ENCODE data around the gene CD55.

Gene CD55

DNA sequence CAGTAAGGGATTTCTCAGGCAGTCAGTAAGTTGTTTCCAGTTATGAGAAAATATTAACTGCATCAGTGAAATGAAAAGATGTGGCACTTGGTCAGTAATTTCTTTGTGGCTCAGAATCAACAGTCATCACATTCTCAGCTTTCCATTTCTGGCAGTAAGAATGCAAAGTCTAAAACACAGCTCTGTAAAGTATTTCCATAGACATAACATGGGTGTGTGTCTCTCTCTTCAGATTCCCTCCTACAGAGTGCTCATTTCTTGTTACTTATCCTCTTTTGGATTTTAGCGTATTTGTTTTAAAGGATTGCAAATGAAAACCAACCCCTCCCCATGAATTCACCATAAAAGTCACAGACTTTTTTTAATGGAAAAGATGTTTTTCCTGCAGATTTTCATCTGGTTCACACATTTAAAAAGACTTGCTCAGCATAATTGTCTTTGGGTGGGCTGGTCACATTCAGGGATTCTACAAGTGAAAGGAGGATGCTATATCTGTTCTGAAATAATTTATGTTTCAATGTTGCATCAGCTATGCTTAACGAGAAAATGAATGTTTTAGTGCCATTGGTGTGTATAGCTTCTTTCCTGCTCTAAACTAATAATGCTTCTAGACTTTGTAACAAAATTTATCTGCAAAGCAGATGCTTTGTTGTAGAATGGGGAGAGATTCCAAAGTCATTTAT lies 34.6 kb upstream of the CD55 start:
- Histone ChIP-seq H3K36me3 (ENCODE audit: control insufficient read depth in 2 of 2, insufficient read depth in 2 of 2, low read length in 2 of 2) (no peaks in the 10 kb centered on the region), H3K4me1 (ENCODE audit: control insufficient read depth, insufficient read depth, low read length) (peaks cover 4% of the 10 kb centered on the region), H3K9me3 (ENCODE audit: control insufficient read depth in 2 of 2, low read length in 2 of 2) (no peaks in the 10 kb centered on the region), H3K27me3 (ENCODE audit: control insufficient read depth in 1 of 2, insufficient read depth in 2 of 2, low read length in 2 of 2) (no peaks in the 10 kb centered on the region), H3K4me3 (ENCODE audit: low read length in 2 of 2) (no peak overlapping the region), H3K27ac (ENCODE audit: low read length) (no peak overlapping the region), H3K9ac (ENCODE audit: low read length in 2 of 2) (no peak overlapping the region)

DNA sequence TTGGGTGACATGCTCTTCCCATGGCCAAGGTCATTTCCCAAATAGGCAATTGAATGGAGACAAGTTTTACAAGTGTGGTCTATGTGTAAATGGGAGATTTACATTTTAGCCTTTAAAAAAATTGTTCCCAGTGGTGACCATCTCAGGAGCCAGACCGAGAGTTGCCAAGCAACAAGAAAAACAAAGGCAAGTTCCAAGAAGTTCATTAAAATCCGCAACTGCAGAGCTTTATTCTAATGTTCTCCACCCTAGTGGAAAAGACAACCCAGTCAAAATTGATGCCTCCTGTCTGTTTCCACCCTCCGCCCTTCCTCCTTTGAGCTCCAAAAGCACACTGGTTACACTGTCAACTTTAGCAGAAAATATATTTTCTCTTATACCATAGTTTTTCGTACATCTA lies 33.2 kb upstream of the CD55 start:
- H3K4me3 ChIP-seq (ENCODE audit: low read length in 2 of 2), result no peak overlapping the region
- H3K9ac ChIP-seq (ENCODE audit: low read length in 2 of 2), result no peak overlapping the region
- H3K27me3 ChIP-seq (ENCODE audit: control insufficient read depth in 1 of 2, insufficient read depth in 2 of 2, low read length in 2 of 2), result no peaks in the 10 kb centered on the region
- H3K27ac ChIP-seq (ENCODE audit: low read length), result no peak overlapping the region
- no peaks in the 10 kb centered on the region for H3K9me3 ChIP-seq (ENCODE audit: control insufficient read depth in 2 of 2, low read length in 2 of 2)
- H3K36me3 ChIP-seq (ENCODE audit: control insufficient read depth in 2 of 2, insufficient read depth in 2 of 2, low read length in 2 of 2), result no peaks in the 10 kb centered on the region
- H3K4me1 ChIP-seq (ENCODE audit: control insufficient read depth, insufficient read depth, low read length), result peaks cover 4% of the 10 kb centered on the region

DNA sequence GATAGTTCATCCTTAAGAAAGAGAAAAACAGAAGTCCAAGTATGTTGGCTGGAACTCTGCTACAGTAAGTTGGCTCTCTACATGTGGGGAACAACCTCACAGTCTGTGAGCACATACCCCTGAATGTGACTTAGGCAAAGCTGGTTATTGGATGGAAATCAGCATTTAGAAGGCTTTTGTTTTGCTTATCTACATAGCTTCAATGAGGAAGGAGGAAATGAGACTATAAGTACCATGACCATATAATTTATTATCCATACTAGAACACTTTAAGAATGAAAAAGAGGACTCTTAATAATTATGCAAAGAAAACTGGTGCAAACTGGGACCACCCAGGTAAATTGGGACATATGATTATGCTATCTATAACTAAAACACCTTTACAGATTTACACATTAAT lies 31.7 kb upstream of the CD55 start:
- Histone ChIP-seq H3K27me3 (ENCODE audit: control insufficient read depth in 1 of 2, insufficient read depth in 2 of 2, low read length in 2 of 2) (no peaks in the 10 kb centered on the region), H3K4me1 (ENCODE audit: control insufficient read depth, insufficient read depth, low read length) (peaks cover 4% of the 10 kb centered on the region), H3K36me3 (ENCODE audit: control insufficient read depth in 2 of 2, insufficient read depth in 2 of 2, low read length in 2 of 2) (no peaks in the 10 kb centered on the region), H3K9ac (ENCODE audit: low read length in 2 of 2) (no peak overlapping the region), H3K27ac (ENCODE audit: low read length) (no peak overlapping the region), H3K9me3 (ENCODE audit: control insufficient read depth in 2 of 2, low read length in 2 of 2) (no peaks in the 10 kb centered on the region), H3K4me3 (ENCODE audit: low read length in 2 of 2) (no peak overlapping the region)

DNA sequence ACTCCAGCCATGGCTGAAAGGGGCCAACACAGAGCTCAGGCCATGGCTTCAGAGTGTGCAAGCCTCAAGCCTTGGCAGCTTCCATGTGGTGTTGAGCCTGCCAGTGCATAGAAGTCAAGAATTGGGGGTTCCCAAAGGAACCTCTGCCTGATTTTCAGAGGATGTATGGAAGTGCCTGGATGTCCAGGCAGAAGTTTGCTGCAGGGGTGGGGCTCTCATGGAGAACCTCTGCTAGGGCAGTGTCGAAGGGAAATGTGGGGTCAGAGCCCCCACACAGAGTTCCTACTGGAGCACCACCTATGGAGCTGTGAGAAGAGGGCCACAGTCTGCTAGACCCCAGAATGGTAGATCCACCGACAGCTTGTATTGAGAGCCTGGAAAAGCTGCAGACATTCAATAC lies 29.8 kb upstream of the CD55 start:
- no peaks in the 10 kb centered on the region for H3K9me3 ChIP-seq (ENCODE audit: control insufficient read depth in 2 of 2, low read length in 2 of 2)
- no peaks in the 10 kb centered on the region for H3K4me1 ChIP-seq (ENCODE audit: control insufficient read depth, insufficient read depth, low read length)
- no peak overlapping the region for H3K27ac ChIP-seq (ENCODE audit: low read length)
- H3K4me3 ChIP-seq (ENCODE audit: low read length in 2 of 2), result no peak overlapping the region
- H3K36me3 ChIP-seq (ENCODE audit: control insufficient read depth in 2 of 2, insufficient read depth in 2 of 2, low read length in 2 of 2), result no peaks in the 10 kb centered on the region
- H3K27me3 ChIP-seq (ENCODE audit: control insufficient read depth in 1 of 2, insufficient read depth in 2 of 2, low read length in 2 of 2), result no peaks in the 10 kb centered on the region
- no peak overlapping the region for H3K9ac ChIP-seq (ENCODE audit: low read length in 2 of 2)

DNA sequence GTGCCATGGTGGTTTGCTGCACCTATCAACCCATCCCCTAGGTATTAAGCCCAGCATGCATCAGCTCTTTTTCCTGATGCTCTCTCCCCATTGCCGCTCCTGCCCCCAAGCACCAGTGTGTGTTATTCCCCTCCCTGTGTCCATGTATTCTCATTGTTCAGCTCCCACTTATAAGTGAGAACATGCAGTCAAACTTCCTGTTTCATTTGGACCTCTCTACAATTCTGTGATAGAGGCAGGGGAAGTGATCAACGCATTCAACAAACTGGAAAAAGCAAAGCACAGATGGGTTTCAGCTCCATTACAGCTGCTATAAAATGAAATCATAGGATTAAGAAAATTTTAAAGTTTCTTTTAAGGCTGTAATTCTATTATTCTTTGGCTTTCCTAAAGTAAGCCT lies 23.3 kb upstream of the CD55 start:
- H3K4me3 ChIP-seq (ENCODE audit: low read length in 2 of 2), result no peak overlapping the region
- H3K4me1 ChIP-seq (ENCODE audit: control insufficient read depth, insufficient read depth, low read length), result no peaks in the 10 kb centered on the region
- H3K27me3 ChIP-seq (ENCODE audit: control insufficient read depth in 1 of 2, insufficient read depth in 2 of 2, low read length in 2 of 2), result no peaks in the 10 kb centered on the region
- H3K9ac ChIP-seq (ENCODE audit: low read length in 2 of 2), result no peak overlapping the region
- no peaks in the 10 kb centered on the region for H3K36me3 ChIP-seq (ENCODE audit: control insufficient read depth in 2 of 2, insufficient read depth in 2 of 2, low read length in 2 of 2)
- no peak overlapping the region for H3K27ac ChIP-seq (ENCODE audit: low read length)
- no peaks in the 10 kb centered on the region for H3K9me3 ChIP-seq (ENCODE audit: control insufficient read depth in 2 of 2, low read length in 2 of 2)

DNA sequence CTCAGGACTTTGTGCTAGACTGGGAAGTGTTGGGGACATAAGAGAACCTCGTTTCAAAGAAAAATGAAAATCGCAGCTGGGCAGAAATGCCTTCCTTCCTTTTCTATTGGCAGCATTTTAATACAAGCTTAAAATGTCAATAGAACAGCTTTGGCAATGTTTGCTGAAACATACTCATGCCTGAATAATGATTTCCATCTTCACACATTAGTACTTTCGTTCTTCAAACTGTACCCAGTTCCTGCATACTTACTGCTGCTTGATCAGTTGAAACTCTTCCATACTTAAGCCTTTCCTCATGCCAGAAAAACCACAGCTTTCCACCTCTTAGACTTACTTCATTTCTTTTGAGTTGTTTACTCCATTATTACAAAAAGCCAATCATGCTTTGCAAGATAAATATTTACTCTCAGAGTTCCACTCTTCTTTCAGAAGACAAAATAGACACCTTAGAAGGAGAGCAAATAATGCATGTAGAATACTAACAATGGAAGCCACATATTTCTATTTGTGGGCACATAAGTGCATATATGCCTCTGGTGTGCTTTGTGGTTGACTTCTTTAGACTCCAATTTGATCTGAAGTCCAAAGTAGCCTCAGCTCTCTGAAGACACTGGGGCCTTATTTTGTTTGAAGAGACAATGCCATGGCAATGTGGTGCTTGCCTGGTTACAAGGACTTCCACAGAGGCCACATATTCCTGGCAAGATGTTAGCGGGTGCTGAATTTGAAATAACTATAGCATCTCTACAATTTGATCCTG lies 22.7 kb upstream of the CD55 start:
- no peak overlapping the region for H3K27ac ChIP-seq (ENCODE audit: low read length)
- no peak overlapping the region for H3K9ac ChIP-seq (ENCODE audit: low read length in 2 of 2)
- no peak overlapping the region for H3K4me3 ChIP-seq (ENCODE audit: low read length in 2 of 2)

DNA sequence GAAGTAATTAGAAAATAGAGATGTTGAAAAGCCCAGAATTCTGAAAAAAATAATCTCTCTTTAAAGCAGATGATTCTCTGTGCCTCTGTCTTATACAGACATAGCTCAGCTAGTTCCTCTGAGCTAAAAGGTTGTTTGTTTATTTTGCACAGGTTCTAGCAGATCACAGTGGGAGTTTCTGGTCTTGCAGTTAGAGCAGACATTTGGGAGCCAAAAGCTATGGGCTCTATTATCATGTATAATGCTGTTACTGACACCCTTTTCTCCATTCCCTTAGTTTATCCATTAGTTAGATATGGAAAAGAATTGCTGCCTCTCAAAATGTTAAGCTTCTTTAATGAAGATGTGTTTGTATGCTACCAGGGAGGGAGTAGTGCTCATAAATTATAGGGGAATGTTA lies 20.5 kb upstream of the CD55 start:
- Histone ChIP-seq H3K4me1 (ENCODE audit: control insufficient read depth, insufficient read depth, low read length) (no peaks in the 10 kb centered on the region), H3K36me3 (ENCODE audit: control insufficient read depth in 2 of 2, insufficient read depth in 2 of 2, low read length in 2 of 2) (no peaks in the 10 kb centered on the region), H3K4me3 (ENCODE audit: low read length in 2 of 2) (no peak overlapping the region), H3K27ac (ENCODE audit: low read length) (no peak overlapping the region), H3K9ac (ENCODE audit: low read length in 2 of 2) (no peak overlapping the region), H3K9me3 (ENCODE audit: control insufficient read depth in 2 of 2, low read length in 2 of 2) (no peaks in the 10 kb centered on the region), H3K27me3 (ENCODE audit: control insufficient read depth in 1 of 2, insufficient read depth in 2 of 2, low read length in 2 of 2) (no peaks in the 10 kb centered on the region)

More for the DNA sequence above, 22.7 kb upstream of the CD55 start:
- H3K36me3 ChIP-seq (ENCODE audit: control insufficient read depth in 2 of 2, insufficient read depth in 2 of 2, low read length in 2 of 2), result no peaks in the 10 kb centered on the region
- H3K9me3 ChIP-seq (ENCODE audit: control insufficient read depth in 2 of 2, low read length in 2 of 2), result no peaks in the 10 kb centered on the region
- no peaks in the 10 kb centered on the region for H3K4me1 ChIP-seq (ENCODE audit: control insufficient read depth, insufficient read depth, low read length)
- no peaks in the 10 kb centered on the region for H3K27me3 ChIP-seq (ENCODE audit: control insufficient read depth in 1 of 2, insufficient read depth in 2 of 2, low read length in 2 of 2)

DNA sequence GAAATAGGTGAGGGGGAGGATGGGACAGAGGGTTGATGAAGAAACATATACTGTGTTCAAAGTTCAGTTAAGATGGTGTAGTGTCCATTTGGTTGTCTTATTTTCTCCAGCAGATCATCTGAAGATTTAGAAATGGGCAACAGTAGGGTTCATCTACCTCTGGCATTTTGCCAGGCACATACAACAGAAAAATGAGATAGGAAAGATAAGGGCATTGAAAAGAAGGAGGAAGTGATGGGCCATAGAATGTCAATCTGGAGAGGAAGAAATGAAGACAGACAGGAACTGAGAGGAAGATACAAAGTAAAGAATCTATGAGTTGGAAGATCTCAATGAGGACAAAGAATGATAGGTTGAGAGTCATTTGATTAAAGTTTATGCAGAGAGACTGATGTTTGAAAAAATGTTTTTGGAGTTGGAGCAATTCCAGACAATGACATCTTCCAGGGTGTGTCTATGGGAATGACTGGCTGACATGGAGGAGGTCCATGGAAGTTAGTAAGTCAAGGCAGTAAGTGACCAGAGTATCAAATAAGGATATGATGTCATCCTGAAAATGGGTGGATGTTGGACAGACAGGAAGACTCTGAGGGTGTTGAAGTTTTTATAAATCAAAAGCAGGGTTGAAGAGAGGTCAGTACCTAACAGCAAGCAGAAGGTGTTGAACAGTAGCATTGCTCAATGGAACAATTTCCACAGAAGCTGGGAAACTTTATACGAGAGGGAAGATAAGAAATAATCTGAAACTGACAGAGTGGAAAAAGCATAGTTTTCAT lies 18.7 kb upstream of the CD55 start:
- H3K27ac ChIP-seq (ENCODE audit: low read length), result no peak overlapping the region
- no peak overlapping the region for H3K4me3 ChIP-seq (ENCODE audit: low read length in 2 of 2)

DNA sequence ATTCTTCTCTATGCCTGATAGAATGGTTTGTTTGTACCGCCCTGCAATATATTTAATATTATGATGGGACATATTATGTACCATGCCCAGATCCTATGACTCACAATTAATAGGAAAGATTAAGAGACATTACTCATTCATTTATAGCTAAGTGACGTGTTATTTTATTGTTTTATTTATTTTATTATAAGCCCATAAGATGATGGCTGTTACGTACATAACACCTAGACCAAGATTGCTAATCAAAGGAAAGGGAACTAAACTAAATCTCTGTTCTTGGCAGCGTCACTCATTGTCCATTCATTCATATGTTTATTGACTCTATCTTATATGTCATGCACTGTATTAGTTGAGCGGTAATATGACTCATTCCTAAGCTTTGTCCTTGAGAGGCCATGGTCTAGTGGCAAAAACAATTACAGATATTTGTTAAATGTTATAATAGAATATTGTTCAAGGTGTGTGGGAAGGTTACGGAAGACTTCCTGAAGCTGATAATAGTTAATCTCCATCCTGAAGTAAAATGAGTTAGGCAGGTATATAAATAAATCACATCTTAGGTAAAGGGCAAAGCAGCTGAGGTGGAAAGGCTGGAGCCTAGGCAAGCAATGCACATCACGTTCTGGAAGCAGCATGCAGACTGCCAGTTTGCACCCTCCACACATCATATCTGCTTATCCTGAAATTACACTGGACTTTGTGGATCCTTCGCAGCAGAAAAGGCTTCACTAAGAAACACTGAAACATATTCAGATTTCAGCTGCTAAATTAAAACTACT lies 16.6 kb upstream of the CD55 start:
- Histone ChIP-seq H3K4me3 (ENCODE audit: low read length in 2 of 2) (no peak overlapping the region), H3K27ac (ENCODE audit: low read length) (no peak overlapping the region), H3K27me3 (ENCODE audit: control insufficient read depth in 1 of 2, insufficient read depth in 2 of 2, low read length in 2 of 2) (no peaks in the 10 kb centered on the region), H3K4me1 (ENCODE audit: control insufficient read depth, insufficient read depth, low read length) (no peaks in the 10 kb centered on the region), H3K9ac (ENCODE audit: low read length in 2 of 2) (no peak overlapping the region), H3K36me3 (ENCODE audit: control insufficient read depth in 2 of 2, insufficient read depth in 2 of 2, low read length in 2 of 2) (no peaks in the 10 kb centered on the region), H3K9me3 (ENCODE audit: control insufficient read depth in 2 of 2, low read length in 2 of 2) (no peaks in the 10 kb centered on the region)

More for the DNA sequence above, 18.7 kb upstream of the CD55 start:
- Histone ChIP-seq H3K4me1 (ENCODE audit: control insufficient read depth, insufficient read depth, low read length) (no peaks in the 10 kb centered on the region), H3K36me3 (ENCODE audit: control insufficient read depth in 2 of 2, insufficient read depth in 2 of 2, low read length in 2 of 2) (no peaks in the 10 kb centered on the region), H3K9ac (ENCODE audit: low read length in 2 of 2) (no peak overlapping the region), H3K9me3 (ENCODE audit: control insufficient read depth in 2 of 2, low read length in 2 of 2) (no peaks in the 10 kb centered on the region), H3K27me3 (ENCODE audit: control insufficient read depth in 1 of 2, insufficient read depth in 2 of 2, low read length in 2 of 2) (no peaks in the 10 kb centered on the region)

DNA sequence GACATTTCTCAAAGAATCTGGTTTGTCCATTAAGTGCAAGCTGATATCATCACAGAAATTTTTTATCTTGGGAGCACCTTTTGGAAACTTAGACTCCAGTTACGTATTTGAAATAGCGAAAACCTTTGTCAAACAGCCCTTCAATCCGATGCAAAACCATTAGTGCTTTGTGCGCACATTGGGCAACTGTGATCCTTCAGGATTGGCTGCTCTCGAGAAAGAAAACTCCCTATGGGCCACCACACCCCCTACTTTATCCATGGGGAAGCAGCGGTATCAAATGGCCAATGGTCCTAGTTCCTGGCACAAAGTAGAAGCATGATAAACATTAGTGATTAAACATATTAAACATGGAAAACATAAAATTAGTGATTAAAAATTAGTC lies 16.0 kb upstream of the CD55 start:
- no peaks in the 10 kb centered on the region for H3K27me3 ChIP-seq (ENCODE audit: control insufficient read depth in 1 of 2, insufficient read depth in 2 of 2, low read length in 2 of 2)
- H3K4me3 ChIP-seq (ENCODE audit: low read length in 2 of 2), result no peak overlapping the region
- no peak overlapping the region for H3K9ac ChIP-seq (ENCODE audit: low read length in 2 of 2)
- H3K36me3 ChIP-seq (ENCODE audit: control insufficient read depth in 2 of 2, insufficient read depth in 2 of 2, low read length in 2 of 2), result no peaks in the 10 kb centered on the region
- H3K27ac ChIP-seq (ENCODE audit: low read length), result no peak overlapping the region
- H3K9me3 ChIP-seq (ENCODE audit: control insufficient read depth in 2 of 2, low read length in 2 of 2), result no peaks in the 10 kb centered on the region
- no peaks in the 10 kb centered on the region for H3K4me1 ChIP-seq (ENCODE audit: control insufficient read depth, insufficient read depth, low read length)

All from stomach smooth muscle (tissue), 2 donors.